Body of pancreas (tissue), 4 donors: ENCODE results near the gene FAM117A. TPM values are rescaled to one million over a fixed set of nuclear protein-coding genes. Genes with fewer than 3 reads are reported as not detected.

ENCODE experiments used
- ATAC-seq: fragments of 150-250 bp; one replicate; pipeline ENCODE4 v1.9.1; 2016
- DNase-seq, 4 donors: peaks; one replicate each; pipeline ENCODE4 v3.0.0-alpha.2; 2019
- H3K27ac ChIP-seq, 4 donors: fragments of 200-600 bp; sonication (generic); 1 replicate in 3 of 4; 2 replicates in 1 of 4; pipeline versions ENCODE4 v1.5.1 to v1.6.1; 2016 to 2019; ENCODE audit warnings: mild to moderate bottlenecking in 1 of 4, mixed read lengths in 1 of 4, moderate library complexity in 1 of 4
- H3K27me3 ChIP-seq, 2 donors: fragments of 200-600 bp; sonication (generic); one replicate each; pipeline ENCODE4 v1.6.0; 2016; ENCODE audit warnings: mild to moderate bottlenecking in 1 of 2
- H3K36me3 ChIP-seq, 2 donors: fragments of 200-600 bp; sonication (generic); replicated peaks in 1 of 2; 2 replicates each; pipeline ENCODE4 v1.5.1; 2016; ENCODE audit warnings: low read depth in 2 of 2; ENCODE audit not compliant: insufficient read depth in 1 of 2
- H3K4me1 ChIP-seq: fragments of 200-600 bp; sonication (generic); one replicate; pipeline ENCODE4 v1.6.0; 2016
- H3K4me3 ChIP-seq, 2 donors: fragments of 200-600 bp; sonication (generic); 1 replicate in 1 of 2; 2 replicates in 1 of 2; pipeline ENCODE4 v1.5.1; 2016 to 2019
- H3K9me3 ChIP-seq, 3 donors: fragments of 200-600 bp; sonication (generic); 1 replicate in 2 of 3; 2 replicates in 1 of 3; pipeline ENCODE4 v1.5.1; 2016
- POLR2A ChIP-seq, 3 donors: fragments of 450-650 bp; IDR thresholded peaks; one replicate each; pipeline ENCODE4 v1.6.1; 2016; ENCODE audit warnings: antibody characterized with exemption in 3 of 3, mild to moderate bottlenecking in 2 of 3
- WGBS, 2 donors: methylation state at CpG; one replicate each; pipeline ENCODE4 v1.1.5; 2017; 5-methylcytosine and 5-hydroxymethylcytosine counted together
- intact Hi-C: fragments of 100-400 bp; cut with DNase I; formaldehyde crosslinking; loops from one replicate; pipeline ENCODE4 v1.15.1; 2023
- total RNA-seq, 2 donors: library from RNA; depleted of rRNA; stranded (reverse); fragments of >200 nt; gene quantifications; one replicate each; pipeline ENCODE4 v1.1.0, GENCODE V29; 2016
- TF ChIP-seq, protein P1 (sequence below), 7 experiments: fragments of 450-650 bp in 4 of 7; fragments of 200-600 bp in 3 of 7; sonication (generic) in 3 of 7; IDR thresholded peaks; one replicate each; pipeline ENCODE4 v1.5.1; 2016 to 2019; ENCODE audit warnings: antibody characterized with exemption in 7 of 7

Gene FAM117A
- total RNA-seq, 2 donors from 2014 or later: 4.3 to 11.7 TPM

DNA sequence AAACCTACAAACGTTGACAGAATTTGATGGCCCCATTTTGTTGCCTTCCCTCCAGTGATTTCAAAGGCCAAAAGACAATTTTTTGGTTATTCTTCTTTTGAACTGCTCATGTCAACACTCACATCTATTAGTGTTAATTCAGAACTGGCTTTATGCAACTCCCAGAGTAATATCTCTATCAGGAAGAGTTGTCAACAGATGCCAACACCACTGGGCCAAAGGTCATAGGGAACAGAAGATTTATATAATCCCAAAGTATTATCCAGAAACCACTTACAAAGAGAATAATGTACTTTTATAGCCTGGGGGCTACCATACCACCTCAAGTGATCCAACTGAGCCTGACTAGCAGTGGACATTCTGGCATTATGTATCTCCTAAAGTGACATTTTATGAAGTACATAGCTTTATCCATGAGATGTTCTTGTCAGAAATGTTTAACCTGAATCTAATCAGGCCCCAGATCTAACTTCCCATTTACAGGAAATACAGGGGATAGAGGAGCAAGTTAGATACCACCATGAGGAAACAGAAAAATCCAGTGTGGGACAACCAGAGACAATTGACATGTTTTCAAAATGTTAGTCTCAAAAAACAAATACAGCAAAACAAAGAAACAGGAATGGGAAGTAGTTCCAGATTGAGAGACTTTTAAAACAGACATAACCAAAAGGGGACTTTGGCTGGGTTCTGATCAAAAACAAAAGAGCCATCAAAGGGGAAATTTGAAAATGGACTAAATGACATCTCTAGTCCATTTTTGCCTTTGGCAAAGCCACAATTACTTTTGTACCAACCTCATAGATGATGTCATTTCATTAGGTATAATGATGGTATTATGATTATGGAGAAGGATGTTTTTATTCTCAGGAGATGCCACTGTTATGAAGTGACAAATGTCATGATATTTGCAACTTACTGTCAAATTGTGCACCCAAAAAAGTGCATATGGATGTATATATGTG, 18.5 kb downstream of the FAM117A start:
- Histone ChIP-seq H3K27me3 (no peaks in the 10 kb centered on the region), H3K27ac (peak overlapping the region in 1 of 4 donors; percentile 15), H3K9me3 (no peaks in the 10 kb centered on the region), H3K36me3 (no peaks in the 10 kb centered on the region), H3K4me1 (peaks cover 32% of the 10 kb centered on the region), H3K4me3 (no peak overlapping the region)
- TF ChIP-seq, protein P1, sequence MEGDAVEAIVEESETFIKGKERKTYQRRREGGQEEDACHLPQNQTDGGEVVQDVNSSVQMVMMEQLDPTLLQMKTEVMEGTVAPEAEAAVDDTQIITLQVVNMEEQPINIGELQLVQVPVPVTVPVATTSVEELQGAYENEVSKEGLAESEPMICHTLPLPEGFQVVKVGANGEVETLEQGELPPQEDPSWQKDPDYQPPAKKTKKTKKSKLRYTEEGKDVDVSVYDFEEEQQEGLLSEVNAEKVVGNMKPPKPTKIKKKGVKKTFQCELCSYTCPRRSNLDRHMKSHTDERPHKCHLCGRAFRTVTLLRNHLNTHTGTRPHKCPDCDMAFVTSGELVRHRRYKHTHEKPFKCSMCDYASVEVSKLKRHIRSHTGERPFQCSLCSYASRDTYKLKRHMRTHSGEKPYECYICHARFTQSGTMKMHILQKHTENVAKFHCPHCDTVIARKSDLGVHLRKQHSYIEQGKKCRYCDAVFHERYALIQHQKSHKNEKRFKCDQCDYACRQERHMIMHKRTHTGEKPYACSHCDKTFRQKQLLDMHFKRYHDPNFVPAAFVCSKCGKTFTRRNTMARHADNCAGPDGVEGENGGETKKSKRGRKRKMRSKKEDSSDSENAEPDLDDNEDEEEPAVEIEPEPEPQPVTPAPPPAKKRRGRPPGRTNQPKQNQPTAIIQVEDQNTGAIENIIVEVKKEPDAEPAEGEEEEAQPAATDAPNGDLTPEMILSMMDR (IDR thresholded peaks at IDR 0.05): no peak
- no peak for TF ChIP-seq POLR2A (IDR thresholded peaks at IDR 0.05)
- DNase-seq (no peak), ATAC-seq (no peak)
- WGBS, 2 donors: 61 to 66% methylated on average over 1 of the region's 1 CpG
- intact Hi-C loops: no loop called here

DNA sequence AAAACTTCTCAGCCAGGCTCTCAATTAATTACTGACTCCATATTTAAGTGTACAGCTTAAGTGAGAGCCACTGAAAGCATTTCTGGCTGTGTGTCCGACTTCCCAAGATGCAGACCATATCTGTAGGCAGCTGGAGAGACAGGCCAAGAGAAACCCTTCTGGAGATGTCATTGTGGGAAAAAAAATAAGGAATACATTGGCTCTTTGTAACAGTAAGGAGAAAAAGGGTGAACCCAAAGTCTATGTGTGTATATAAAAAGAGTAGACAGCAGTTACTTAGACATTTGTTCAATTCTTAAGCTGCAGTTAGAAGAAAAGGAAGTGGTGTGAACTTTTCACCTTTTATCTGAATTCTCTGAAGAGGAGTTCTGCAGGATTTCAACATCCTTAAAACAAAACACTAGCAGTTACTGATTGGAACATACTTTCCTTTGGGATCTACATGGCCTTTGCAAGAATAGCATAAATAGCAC, 21.7 kb downstream of the FAM117A start:
- H3K27me3 ChIP-seq: no peaks in the 10 kb centered on the region
- no peak for TF ChIP-seq POLR2A (IDR thresholded peaks at IDR 0.05)
- TF ChIP-seq, protein P1 (IDR thresholded peaks at IDR 0.05): no peak
- intact Hi-C loops: no loop called here
- ATAC-seq (no peak), DNase-seq (no peak)
- no peaks in the 10 kb centered on the region for H3K36me3 ChIP-seq
- H3K4me1 ChIP-seq: peaks cover 46% of the 10 kb centered on the region
- WGBS, 2 donors: 66 to 83% methylated on average over 1 of the region's 1 CpG
- no peaks in the 10 kb centered on the region for H3K9me3 ChIP-seq
- H3K27ac ChIP-seq: no peak overlapping the region
- no peak overlapping the region for H3K4me3 ChIP-seq

DNA sequence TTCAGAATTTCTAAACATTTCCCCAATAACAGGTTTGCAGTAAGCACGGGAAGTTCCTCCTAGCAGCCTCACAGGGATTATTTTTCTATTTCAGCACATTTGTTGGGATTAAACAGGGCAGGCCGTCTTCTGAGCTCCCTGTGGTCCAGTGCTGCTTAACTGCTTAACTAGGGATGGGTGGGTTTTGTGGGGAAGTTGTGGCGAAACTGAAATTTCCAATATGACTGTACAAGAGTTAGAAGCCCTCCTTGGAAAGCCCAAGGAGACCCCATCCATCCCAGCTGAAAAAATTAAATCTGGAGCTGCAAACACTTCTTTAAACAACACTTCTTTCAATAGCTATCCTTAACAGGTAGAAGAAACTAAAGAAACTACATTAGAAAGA, 22.2 kb downstream of the FAM117A start:
- TF ChIP-seq POLR2A (IDR thresholded peaks at IDR 0.05): no peak
- TF ChIP-seq, protein P1 (IDR thresholded peaks at IDR 0.05): no peak
- intact Hi-C loops: no loop called here
- Histone ChIP-seq H3K4me3 (no peak overlapping the region), H3K4me1 (peaks cover 46% of the 10 kb centered on the region), H3K36me3 (no peaks in the 10 kb centered on the region), H3K27ac (peak overlapping the region in 1 of 4 donors; percentile 10), H3K27me3 (no peaks in the 10 kb centered on the region), H3K9me3 (no peaks in the 10 kb centered on the region)
- DNase-seq (no peak), ATAC-seq (no peak)
- WGBS, 2 donors: 65 to 72% methylated on average over 3 of the region's 3 CpGs

DNA sequence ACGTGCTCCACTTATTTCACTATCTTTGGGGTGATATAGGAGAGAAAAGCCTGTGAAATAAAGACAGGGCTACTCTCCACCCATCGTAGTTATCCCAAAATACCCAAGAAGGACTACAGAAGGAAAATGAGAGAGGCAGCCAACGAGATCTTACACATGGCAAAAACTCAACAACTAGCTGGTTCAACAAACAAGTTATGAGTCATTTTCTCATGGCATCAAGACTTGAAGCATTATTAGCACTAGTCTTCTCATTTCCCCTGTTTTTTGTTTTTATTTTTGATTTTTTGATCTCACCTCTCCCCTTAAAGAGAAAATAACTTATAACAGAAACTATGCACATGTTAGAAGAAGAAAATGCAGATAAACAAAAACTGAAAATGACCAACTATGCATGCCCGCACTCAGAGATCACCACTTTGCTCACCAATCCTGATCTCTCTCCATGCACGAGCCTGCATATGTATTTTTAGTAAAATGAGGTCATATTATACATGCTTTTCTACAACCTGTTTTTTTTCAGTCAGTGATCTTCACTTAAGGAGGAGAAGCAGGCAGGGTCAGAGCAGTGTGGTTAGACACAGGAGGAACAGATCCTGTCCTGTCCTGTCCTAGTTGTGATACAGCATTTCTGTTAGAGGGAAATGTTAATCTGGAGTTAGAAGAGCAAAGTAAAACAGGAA, 22.8 kb downstream of the FAM117A start:
- peaks cover 46% of the 10 kb centered on the region for H3K4me1 ChIP-seq
- WGBS, 2 donors: 53 to 60% methylated on average over 5 of the region's 5 CpGs
- intact Hi-C loops: no loop called here

More for the DNA sequence above, 22.8 kb downstream of the FAM117A start:
- Histone ChIP-seq H3K9me3 (no peaks in the 10 kb centered on the region), H3K27ac (peak overlapping the region in 1 of 4 donors; percentile 10), H3K36me3 (no peaks in the 10 kb centered on the region), H3K27me3 (no peaks in the 10 kb centered on the region), H3K4me3 (no peak overlapping the region)
- DNase-seq (no peak), ATAC-seq (no peak)
- TF ChIP-seq, protein P1 (IDR thresholded peaks at IDR 0.05): no peak
- TF ChIP-seq POLR2A (IDR thresholded peaks at IDR 0.05): no peak
